K562 (cell line): ENCODE results near the gene RPL10A. TPM values are rescaled to one million over a fixed set of nuclear protein-coding genes. Genes with fewer than 3 reads are reported as not detected.
A peak's percentile ranks its signal among the peaks of the same experiment; 100 is the strongest.

Experiments
- ASH1L ChIP-seq: fragments of 450-650 bp; IDR thresholded peaks from 2 replicates; pipeline ENCODE4 v1.6.1; 2018; ENCODE audit warnings: borderline replicate concordance, mild to moderate bottlenecking, low read depth; ENCODE audit not compliant: partially characterized antibody
- ATF6 ChIP-seq: sonication (generic); formaldehyde crosslinking; IDR thresholded peaks from 2 replicates; pipeline ENCODE4 v1.4.0; 2020; ENCODE audit warnings: mild to moderate bottlenecking, missing genetic modification reagents
- BRD9 ChIP-seq: fragments of 450-650 bp; IDR thresholded peaks from 2 replicates; pipeline ENCODE4 v1.6.1; 2018; ENCODE audit warnings: low read depth; ENCODE audit not compliant: partially characterized antibody
- CREB5 ChIP-seq: fragments of 250-450 bp; sonication (Bioruptor Pico); IDR thresholded peaks from 2 replicates; pipeline ENCODE4 v1.5.0; 2020; ENCODE audit warnings: mild to moderate bottlenecking
- ELK1 ChIP-seq: sonication (generic); formaldehyde crosslinking; IDR thresholded peaks from 2 replicates; pipeline ENCODE4 v1.8.1; 2022; ENCODE audit warnings: missing genetic modification reagents
- GTF2B ChIP-seq: IDR thresholded peaks from 2 replicates; pipeline ENCODE4 v1.6.1; 2011; ENCODE audit not compliant: insufficient read length; ENCODE audit errors: extremely low read depth
- HNRNPUL1 ChIP-seq: fragments of 200-400 bp; formaldehyde crosslinking; IDR thresholded peaks from 2 replicates; pipeline ENCODE4 v1.6.1; 2017; ENCODE audit warnings: low read length
- IRF2 ChIP-seq: sonication (generic); formaldehyde crosslinking; IDR thresholded peaks from 2 replicates; pipeline ENCODE4 v1.8.1; 2022; ENCODE audit warnings: mild to moderate bottlenecking, missing genetic modification reagents
- MTA3 ChIP-seq: fragments of 450-650 bp; formaldehyde crosslinking; IDR thresholded peaks from 2 replicates; pipeline ENCODE4 v1.6.1; 2017; ENCODE audit warnings: mild to moderate bottlenecking, borderline replicate concordance
- NCOR1 ChIP-seq: fragments of 450-650 bp; IDR thresholded peaks from 2 replicates; pipeline ENCODE4 v1.6.1; 2016; ENCODE audit warnings: mild to moderate bottlenecking, moderate library complexity
- PTRF ChIP-seq: fragments of 450-650 bp; IDR thresholded peaks from 2 replicates; pipeline ENCODE4 v1.6.1; 2016; ENCODE audit warnings: mild to moderate bottlenecking, missing genetic modification characterization, missing compliant biosample characterization
- RHOXF2B ChIP-seq: fragments of 250-450 bp; sonication (Bioruptor Pico); conservative IDR thresholded peaks from 2 replicates; pipeline ENCODE4 v1.5.1; 2021
- RNF2 ChIP-seq: sonication (generic); IDR thresholded peaks from 2 replicates; pipeline ENCODE4 v1.6.1; 2016
- SMAD1 ChIP-seq: fragments of 150-350 bp; IDR thresholded peaks from 2 replicates; pipeline ENCODE4 v1.6.1; 2014; ENCODE audit warnings: low read length, low read depth; ENCODE audit not compliant: partially characterized antibody
- SMARCB1 ChIP-seq: IDR thresholded peaks from 2 replicates; pipeline ENCODE4 v1.6.1; 2011; ENCODE audit warnings: improper control_type of control experiment, low read depth; ENCODE audit not compliant: insufficient read length
- SPI1 ChIP-seq: IDR thresholded peaks from 2 replicates; pipeline ENCODE4 v1.6.1; 2011; ENCODE audit warnings: low read depth, low read length, control low read depth, borderline replicate concordance
- ZNF24 ChIP-seq: fragments of 450-650 bp; IDR thresholded peaks from 2 replicates; pipeline ENCODE4 v1.6.1; 2016
- ZNF592 ChIP-seq: fragments of 450-650 bp; IDR thresholded peaks from 2 replicates; pipeline ENCODE4 v1.6.1; 2017; ENCODE audit warnings: antibody characterized with exemption, mild to moderate bottlenecking
- ZNF668 ChIP-seq: fragments of 250-450 bp; sonication (Bioruptor Pico); IDR thresholded peaks from 2 replicates; pipeline ENCODE4 v1.8.0; 2022; ENCODE audit warnings: mild to moderate bottlenecking, inconsistent platforms
- ZNF778 ChIP-seq: fragments of 450-650 bp; formaldehyde crosslinking; IDR thresholded peaks from 2 replicates; pipeline ENCODE4 v1.4.0; 2020; ENCODE audit warnings: mild to moderate bottlenecking, moderate library complexity
- polyA plus RNA-seq, 8 experiments: library from polyadenylated mRNA; depleted of rRNA in 4 of 8; stranded (reverse) in 5 of 8; unstranded in 3 of 8; fragments of >200 nt; fragmentation: Nextera tagmentation in 2 of 8; fragmentation: Illumina TruSeq in 1 of 8; extraction: Ambion mirVana in 2 of 8; extraction: Trizol in 1 of 8; gene quantifications; 2 replicates each; pipeline versions ENCODE4 v1.2.1 to v1.2.3, GENCODE V29; 2011 to 2014; ENCODE audit warnings: inconsistent platforms in 1 of 8, missing spikeins in 1 of 8
- total RNA-seq, 7 experiments: library from RNA; depleted of rRNA in 6 of 7; stranded (reverse); fragments of >200 nt in 6 of 7; fragmentation: Illumina TruSeq in 2 of 7; extraction: Trizol in 2 of 7; gene quantifications; 2 replicates each; pipeline versions ENCODE4 v1.2.1 to v1.2.3, GENCODE V29; 2011 to 2021; ENCODE audit warnings: low replicate concordance in 1 of 7

Gene RPL10A
- total and polyA plus RNA-seq, 9 of the 15 experiments (the other 6 are each of a cell fraction or from before 2014, with no cell fraction given) = 1,589 to 3,237 (median 2,116) TPM

GRCh38 chr6:35489995-35490791 lies 22.0 kb downstream of the RPL10A start (continued):
- TF ChIP-seq SMAD1 = no peak
- TF ChIP-seq CREB5 (CRISPR knock-in tag) = no peak
- no peak for TF ChIP-seq ATF6 (CRISPR knock-in tag)
- TF ChIP-seq RNF2 = peak; percentile 69; the same call in 1 of the 2 replicates
- TF ChIP-seq SMARCB1 = no peak
- no peak for TF ChIP-seq ZNF668 (CRISPR knock-in tag)
- no peak for TF ChIP-seq ZNF778
- TF ChIP-seq MTA3 = no peak
- TF ChIP-seq SPI1 = no peak
- no peak for TF ChIP-seq ZNF24
- TF ChIP-seq PTRF = no peak
- TF ChIP-seq HNRNPUL1 = no peak
- TF ChIP-seq BRD9 = no peak
- no peak for TF ChIP-seq RHOXF2B
- TF ChIP-seq ELK1 = no peak
- no peak for TF ChIP-seq ZNF592
- no peak for TF ChIP-seq NCOR1
- TF ChIP-seq GTF2B = no peak
- TF ChIP-seq ASH1L = no peak
- no peak for TF ChIP-seq IRF2 (CRISPR knock-in tag)
